Muscle of leg (tissue), 11 donors: Measurements from ENCODE around the gene MTHFD1. TPM values are rescaled to one million over a fixed set of nuclear protein-coding genes. Genes with fewer than 3 reads are reported as not detected.
A peak's percentile ranks its signal among the peaks of the same experiment; 100 is the strongest.

Source experiments
- DNase-seq: peaks from one replicate; pipeline ENCODE4 v3.0.0; 2013
- H3K27ac ChIP-seq: one replicate; pipeline ENCODE4 v1.5.1; 2013; ENCODE audit warnings: mild to moderate bottlenecking, low read length, control low read depth
- H3K27me3 ChIP-seq: one replicate; pipeline ENCODE4 v1.6.1; 2013; ENCODE audit warnings: low read length; ENCODE audit not compliant: control insufficient read depth, insufficient read depth
- H3K36me3 ChIP-seq: one replicate; pipeline ENCODE4 v1.6.1; 2013; ENCODE audit warnings: low read length; ENCODE audit not compliant: control insufficient read depth, insufficient read depth
- H3K4me1 ChIP-seq: one replicate; pipeline ENCODE4 v1.6.1; 2013; ENCODE audit warnings: low read length; ENCODE audit not compliant: control insufficient read depth, insufficient read depth
- H3K4me3 ChIP-seq: one replicate; pipeline ENCODE4 v1.5.1; 2013; ENCODE audit warnings: low read length, control low read depth
- H3K9me3 ChIP-seq: replicated peaks from 2 replicates; pipeline ENCODE4 v1.6.1; 2013; ENCODE audit warnings: low read depth, low read length; ENCODE audit not compliant: control insufficient read depth
- WGBS: methylation state at CpG from one replicate; pipeline ENCODE4 v1.1.5; 2013; ENCODE audit warnings: missing lambda C conversion rate; ENCODE audit not compliant: insufficient coverage; 5-methylcytosine and 5-hydroxymethylcytosine counted together
- polyA plus RNA-seq, 8 donors: library from polyadenylated mRNA; unstranded; fragments of 120-200 nt; gene quantifications; one replicate each; pipeline versions ENCODE4 v1.2.1 to v1.2.3, GENCODE V29; 2013; ENCODE audit warnings: inconsistent platforms in 1 of 8, low replicate concordance in 1 of 8; ENCODE audit not compliant: insufficient read length in 8 of 8, insufficient read depth in 1 of 8
- total RNA-seq: library from RNA; stranded (reverse); fragments of 120-200 nt; gene quantifications from one replicate; pipeline ENCODE4 v1.2.4, GENCODE V29; 2013

Gene MTHFD1
- total and polyA plus RNA-seq, 9 donors = 21.2 to 52.9 (median 45.4) TPM

DNA sequence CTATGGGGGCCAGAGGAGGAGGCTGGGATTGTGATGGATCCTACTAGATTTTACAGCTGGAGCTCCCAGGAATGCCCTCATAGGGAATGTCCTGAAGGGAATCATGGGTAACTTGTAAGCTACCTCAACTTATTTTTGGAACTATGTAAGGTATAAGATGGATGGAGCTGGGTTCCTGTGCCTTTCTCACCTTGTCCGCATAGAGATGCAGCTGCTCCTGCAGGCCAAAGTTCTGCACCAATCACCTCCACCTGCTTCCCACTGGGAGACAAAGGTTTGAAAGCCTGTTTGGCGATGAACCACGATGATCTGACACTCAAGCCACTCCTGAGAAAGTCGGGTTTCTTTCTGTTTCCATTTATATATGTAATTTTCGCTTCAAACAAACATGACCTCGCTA lies 76.5 kb downstream of the MTHFD1 start:
- H3K4me3 ChIP-seq = peak overlapping the region; percentile 62
- H3K36me3 ChIP-seq = peaks cover 2% of the 10 kb centered on the region
- no peaks in the 10 kb centered on the region for H3K9me3 ChIP-seq
- H3K27me3 ChIP-seq = peaks cover 5% of the 10 kb centered on the region
- no CpG with 5 or more reads among the region's 6 CpGs for WGBS
- DNase-seq = no peak
- no peak overlapping the region for H3K27ac ChIP-seq
- peaks cover 8% of the 10 kb centered on the region for H3K4me1 ChIP-seq

DNA sequence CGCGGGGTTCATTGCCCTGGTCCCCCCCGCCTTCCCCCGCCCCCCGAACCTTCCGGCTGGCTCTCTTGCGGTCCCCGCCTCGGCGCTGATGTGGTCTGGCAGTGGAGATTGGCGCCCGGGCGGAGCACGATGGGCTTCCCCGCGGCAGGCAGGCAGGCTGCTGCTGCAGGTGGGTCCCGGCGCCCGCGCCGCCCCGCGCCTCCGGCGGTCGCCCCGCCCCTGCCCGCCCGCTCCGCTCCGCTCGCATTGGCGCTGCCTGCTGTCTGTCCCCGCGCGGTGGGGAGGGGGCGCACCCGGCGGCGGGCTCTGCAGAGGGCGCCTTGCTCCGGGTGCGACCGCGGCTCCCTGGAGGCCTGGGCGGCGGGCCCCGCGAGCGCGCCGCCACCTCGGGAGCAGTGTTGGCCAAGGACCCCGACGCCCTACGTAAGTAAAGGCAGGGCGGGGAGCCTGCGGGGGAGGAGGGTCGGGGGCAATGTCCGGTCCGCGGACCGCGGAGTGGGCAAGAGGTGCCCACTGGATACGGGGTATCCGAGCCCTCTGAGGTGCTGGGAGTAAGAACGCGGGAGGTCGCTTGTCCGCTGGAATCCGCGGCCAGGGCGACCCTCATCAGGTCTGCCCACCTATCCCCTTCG lies 77.2 kb downstream of the MTHFD1 start, which contains the start of gene AKAP5:
AKAP5 (plus strand) TSS at position 309 of the 632 bp plus-strand sequence. CDS start 2,896 bp downstream, outside the sequence.
- Histone ChIP-seq H3K9me3 (no peaks in the 10 kb centered on the region), H3K27ac (no peak within 1 kb of the TSS), H3K27me3 (peaks cover 5% of the 10 kb centered on the region), H3K4me3 (peak within 1 kb of the TSS; percentile 62), H3K4me1 (peaks cover 8% of the 10 kb centered on the region), H3K36me3 (no peaks in the 10 kb centered on the region)
- WGBS = under 1% methylated on average over 63 of the region's 74 CpGs
- DNase-seq = peak; percentile 75

DNA sequence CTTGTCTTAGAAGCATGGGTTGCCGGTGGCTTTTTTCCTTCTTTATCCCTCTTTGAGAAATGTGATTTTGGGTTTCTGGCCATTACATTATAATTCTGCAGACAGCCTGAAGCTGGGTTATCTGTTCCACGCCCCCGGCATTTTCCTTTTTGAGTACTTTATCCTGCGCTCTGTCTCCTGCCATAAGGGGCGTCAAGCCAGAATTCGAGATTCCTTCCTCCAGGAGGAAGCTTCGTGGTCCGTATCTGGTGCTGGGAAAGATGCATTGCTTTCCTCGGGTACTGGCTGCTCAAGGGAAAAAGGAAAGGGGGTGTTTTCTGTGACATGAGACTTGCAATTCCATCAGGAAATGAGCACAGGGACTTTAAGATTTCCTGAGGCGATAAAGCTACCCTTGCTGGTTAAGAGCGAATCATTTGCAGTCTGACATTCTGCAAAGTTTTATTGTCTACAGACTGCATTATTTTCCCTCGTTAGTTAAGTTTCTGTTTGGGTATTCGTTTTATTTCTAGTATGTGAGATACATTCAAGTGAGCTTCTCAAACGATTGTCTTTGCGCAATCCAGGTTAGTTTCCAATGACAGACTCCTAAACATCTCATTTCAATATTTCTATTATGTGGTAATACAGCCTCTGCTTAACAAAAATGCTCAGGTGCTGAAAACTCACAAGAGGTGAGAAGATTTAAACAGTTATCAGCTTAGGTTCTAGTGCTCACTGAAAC lies 77.8 kb downstream of the MTHFD1 start:
- Histone ChIP-seq H3K4me1 (peaks cover 8% of the 10 kb centered on the region), H3K27ac (no peak overlapping the region), H3K9me3 (no peaks in the 10 kb centered on the region), H3K27me3 (peaks cover 5% of the 10 kb centered on the region), H3K4me3 (peak overlapping the region; percentile 62), H3K36me3 (no peaks in the 10 kb centered on the region)
- DNase-seq = peak; percentile 75
- 0% methylated on average over 6 of the region's 15 CpGs for WGBS

DNA sequence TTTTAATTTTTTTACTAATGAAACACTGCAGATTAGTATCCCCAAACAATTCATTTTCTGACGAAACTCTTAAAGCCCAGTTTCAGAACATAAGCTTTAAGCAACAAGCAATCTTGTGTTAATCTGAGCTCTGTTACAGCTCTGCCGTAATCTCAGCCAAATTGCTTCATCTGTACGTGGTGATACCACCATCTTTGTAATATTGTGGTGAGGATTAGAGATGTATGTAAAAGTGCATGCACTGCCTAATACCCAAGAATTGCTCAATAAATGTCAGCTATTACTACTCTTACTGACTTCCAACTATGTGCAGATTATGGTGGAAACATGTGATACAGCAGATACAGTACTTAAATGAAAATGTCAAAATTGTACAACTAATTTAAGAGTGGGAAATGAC lies 78.9 kb downstream of the MTHFD1 start:
- no peak for DNase-seq
- H3K36me3 ChIP-seq = no peaks in the 10 kb centered on the region
- H3K4me3 ChIP-seq = no peak overlapping the region
- no peaks in the 10 kb centered on the region for H3K9me3 ChIP-seq
- H3K27ac ChIP-seq = no peak overlapping the region
- peaks cover 8% of the 10 kb centered on the region for H3K4me1 ChIP-seq
- H3K27me3 ChIP-seq = peaks cover 5% of the 10 kb centered on the region
- WGBS = no CpG with 5 or more reads among the region's 3 CpGs

DNA sequence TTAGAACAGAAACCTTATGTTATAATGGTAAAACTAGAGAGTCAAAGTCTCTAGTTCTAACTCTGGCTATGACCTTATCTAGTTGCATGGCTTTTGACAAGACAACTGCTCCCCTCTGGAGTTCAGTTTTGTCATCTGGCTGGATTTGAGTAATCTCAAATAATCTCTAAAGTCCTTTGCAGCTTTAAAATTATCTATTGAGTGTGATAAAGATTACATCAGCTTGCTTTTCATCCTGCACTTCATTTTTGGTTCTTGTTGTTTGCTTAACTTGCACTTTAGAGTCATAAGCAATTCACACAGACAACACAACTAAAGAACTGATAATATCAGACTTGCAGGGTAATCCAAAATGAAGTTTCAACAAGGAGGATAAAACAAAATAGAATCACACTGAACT lies 79.4 kb downstream of the MTHFD1 start:
- H3K9me3 ChIP-seq = no peaks in the 10 kb centered on the region
- DNase-seq = no peak
- H3K36me3 ChIP-seq = no peaks in the 10 kb centered on the region
- peaks cover 8% of the 10 kb centered on the region for H3K4me1 ChIP-seq
- no peak overlapping the region for H3K27ac ChIP-seq
- peaks cover 5% of the 10 kb centered on the region for H3K27me3 ChIP-seq
- H3K4me3 ChIP-seq = no peak overlapping the region

DNA sequence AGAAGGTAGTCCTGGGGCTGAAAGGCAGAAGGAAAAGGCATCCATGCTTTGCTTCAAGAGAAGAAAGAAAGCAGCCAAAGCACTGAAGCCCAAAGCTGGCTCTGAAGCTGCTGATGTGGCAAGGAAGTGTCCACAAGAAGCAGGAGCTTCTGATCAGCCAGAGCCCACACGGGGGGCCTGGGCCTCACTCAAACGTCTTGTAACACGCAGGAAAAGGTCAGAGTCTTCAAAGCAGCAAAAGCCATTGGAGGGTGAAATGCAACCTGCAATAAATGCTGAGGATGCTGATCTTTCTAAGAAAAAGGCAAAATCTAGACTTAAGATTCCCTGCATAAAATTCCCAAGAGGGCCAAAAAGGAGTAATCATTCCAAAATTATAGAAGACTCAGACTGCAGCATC lies 80.3 kb downstream of the MTHFD1 start:
- Histone ChIP-seq H3K36me3 (no peaks in the 10 kb centered on the region), H3K27me3 (peaks cover 5% of the 10 kb centered on the region), H3K4me3 (no peak overlapping the region), H3K27ac (no peak overlapping the region), H3K4me1 (peaks cover 8% of the 10 kb centered on the region), H3K9me3 (no peaks in the 10 kb centered on the region)
- no peak for DNase-seq
- 17% methylated on average over 1 of the region's 3 CpGs for WGBS

DNA sequence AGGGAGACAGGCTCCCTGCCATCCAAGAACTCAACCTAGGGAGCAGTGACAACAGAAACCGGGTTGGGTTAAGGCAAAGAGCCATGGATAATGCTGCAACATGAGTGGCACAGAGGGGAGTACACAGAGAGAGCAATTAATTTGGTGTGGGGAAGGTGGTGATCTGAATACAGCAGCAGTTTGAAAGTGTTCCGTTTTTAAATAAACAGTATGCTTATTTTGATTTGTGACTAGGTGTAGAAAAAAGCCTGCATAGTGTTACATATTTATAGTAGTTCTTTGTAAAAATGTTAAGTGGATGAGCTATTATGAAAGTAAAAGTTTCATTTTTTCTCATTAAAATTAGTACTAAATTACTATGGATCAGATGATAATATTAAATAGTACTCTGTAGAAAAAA lies 85.9 kb downstream of the MTHFD1 start:
- no peaks in the 10 kb centered on the region for H3K4me1 ChIP-seq
- no peak for DNase-seq
- no peak overlapping the region for H3K4me3 ChIP-seq
- H3K27ac ChIP-seq = no peak overlapping the region
- no peaks in the 10 kb centered on the region for H3K9me3 ChIP-seq
- H3K27me3 ChIP-seq = no peaks in the 10 kb centered on the region
- 63% methylated on average over 1 of the region's 2 CpGs for WGBS
- no peaks in the 10 kb centered on the region for H3K36me3 ChIP-seq

DNA sequence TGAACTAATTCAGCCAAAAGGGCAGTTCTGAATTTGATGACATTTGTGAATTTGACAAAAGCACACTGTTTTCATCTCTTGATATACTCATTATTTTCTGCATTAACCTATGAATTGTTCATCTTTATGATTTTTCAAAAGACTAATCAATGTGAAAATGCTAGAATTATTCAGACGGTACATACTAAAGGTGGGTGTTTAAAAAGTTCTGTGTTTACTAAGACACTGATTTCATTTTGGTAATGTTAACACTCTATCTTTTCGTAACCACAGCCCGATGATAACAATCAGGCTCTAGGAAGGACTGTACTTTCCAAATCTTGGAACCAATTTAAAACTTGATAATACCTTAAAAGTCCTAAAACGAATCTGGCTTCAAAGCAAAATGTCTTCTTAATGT lies 86.5 kb downstream of the MTHFD1 start:
- no peaks in the 10 kb centered on the region for H3K27me3 ChIP-seq
- no peaks in the 10 kb centered on the region for H3K4me1 ChIP-seq
- no peak overlapping the region for H3K4me3 ChIP-seq
- H3K27ac ChIP-seq = no peak overlapping the region
- no peaks in the 10 kb centered on the region for H3K9me3 ChIP-seq
- DNase-seq = no peak
- no peaks in the 10 kb centered on the region for H3K36me3 ChIP-seq
- WGBS = no CpG with 5 or more reads among the region's 4 CpGs

DNA sequence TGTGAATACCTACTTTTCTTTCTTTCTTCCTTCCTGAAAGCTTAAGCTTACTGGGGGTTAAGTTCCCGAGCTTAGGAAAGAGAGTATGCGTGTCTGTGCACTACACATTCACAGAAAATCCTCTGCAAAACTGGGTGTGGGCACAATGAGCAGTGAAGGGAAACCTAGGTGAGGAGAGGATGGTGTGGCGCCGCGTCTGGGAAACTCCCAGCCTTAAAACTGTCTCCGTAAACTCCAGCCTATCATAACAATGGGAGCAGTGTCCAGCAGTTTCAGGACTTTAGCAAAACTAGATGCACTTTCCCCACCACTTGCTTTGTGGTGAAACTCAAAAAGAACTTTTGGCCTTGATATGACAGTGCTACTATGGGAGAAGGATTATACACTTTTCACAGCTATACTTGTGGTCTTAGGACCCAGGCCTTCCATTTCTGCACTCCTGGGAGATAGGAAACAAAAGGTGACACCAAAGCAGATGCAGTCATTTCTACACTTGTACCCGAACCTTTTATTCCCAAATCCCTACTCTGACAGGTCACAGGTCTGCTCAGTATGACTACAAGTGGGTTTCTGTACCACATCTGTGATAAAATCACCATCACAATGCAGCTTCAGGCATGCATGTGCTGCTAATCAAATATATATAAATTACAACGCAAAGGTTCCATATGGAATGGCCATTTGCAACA lies 87.6 kb downstream of the MTHFD1 start:
- 43% methylated on average over 1 of the region's 8 CpGs for WGBS
- H3K27ac ChIP-seq = no peak overlapping the region
- H3K27me3 ChIP-seq = no peaks in the 10 kb centered on the region
- H3K36me3 ChIP-seq = no peaks in the 10 kb centered on the region
- H3K9me3 ChIP-seq = no peaks in the 10 kb centered on the region
- H3K4me1 ChIP-seq = no peaks in the 10 kb centered on the region
- DNase-seq = no peak
- H3K4me3 ChIP-seq = no peak overlapping the region

DNA sequence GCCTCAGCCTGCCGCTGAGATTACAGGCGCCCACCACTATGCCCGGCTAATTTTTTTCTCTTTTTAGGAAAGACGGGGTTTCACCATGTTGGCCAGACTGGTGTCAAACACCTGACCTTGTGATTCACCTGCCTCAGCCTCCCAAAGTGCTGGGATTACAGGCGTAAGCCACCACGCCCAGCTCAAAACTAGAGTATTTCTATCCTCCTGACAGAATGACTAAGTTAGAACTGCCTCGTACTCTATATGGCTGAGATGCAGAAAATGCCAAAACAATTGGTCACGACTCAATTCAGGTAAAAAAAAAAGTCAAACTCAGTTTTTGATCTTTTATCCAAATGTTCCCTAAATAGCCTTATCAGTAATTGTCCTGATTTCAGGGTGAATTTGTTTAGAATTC lies 88.3 kb downstream of the MTHFD1 start:
- no peaks in the 10 kb centered on the region for H3K4me1 ChIP-seq
- no peaks in the 10 kb centered on the region for H3K27me3 ChIP-seq
- no peaks in the 10 kb centered on the region for H3K36me3 ChIP-seq
- DNase-seq = no peak
- WGBS = 84% methylated on average over 6 of the region's 8 CpGs
- H3K27ac ChIP-seq = no peak overlapping the region
- H3K9me3 ChIP-seq = no peaks in the 10 kb centered on the region
- H3K4me3 ChIP-seq = no peak overlapping the region
